A549 (cell line): ENCODE data around the gene NR1D1.

Source experiments
- EP300 ChIP-seq, 2 experiments: fragments of >200 bp; sonication (Bioruptor Twin); formaldehyde crosslinking; IDR thresholded peaks; 2 replicates in 1 of 2; 3 replicates in 1 of 2; pipeline ENCODE4 v1.6.1; 2016 to 2017
- MYC ChIP-seq: IDR thresholded peaks from 2 replicates; pipeline ENCODE4 v1.6.1; 2012; ENCODE audit warnings: mild to moderate bottlenecking, inconsistent platforms, low read length, improper control_type of control experiment, borderline replicate concordance
- TF ChIP-seq, protein P1 (sequence below): fragments of >200 bp; sonication (Bioruptor Twin); formaldehyde crosslinking; IDR thresholded peaks from 3 replicates; pipeline ENCODE4 v1.5.1; 2016

DNA sequence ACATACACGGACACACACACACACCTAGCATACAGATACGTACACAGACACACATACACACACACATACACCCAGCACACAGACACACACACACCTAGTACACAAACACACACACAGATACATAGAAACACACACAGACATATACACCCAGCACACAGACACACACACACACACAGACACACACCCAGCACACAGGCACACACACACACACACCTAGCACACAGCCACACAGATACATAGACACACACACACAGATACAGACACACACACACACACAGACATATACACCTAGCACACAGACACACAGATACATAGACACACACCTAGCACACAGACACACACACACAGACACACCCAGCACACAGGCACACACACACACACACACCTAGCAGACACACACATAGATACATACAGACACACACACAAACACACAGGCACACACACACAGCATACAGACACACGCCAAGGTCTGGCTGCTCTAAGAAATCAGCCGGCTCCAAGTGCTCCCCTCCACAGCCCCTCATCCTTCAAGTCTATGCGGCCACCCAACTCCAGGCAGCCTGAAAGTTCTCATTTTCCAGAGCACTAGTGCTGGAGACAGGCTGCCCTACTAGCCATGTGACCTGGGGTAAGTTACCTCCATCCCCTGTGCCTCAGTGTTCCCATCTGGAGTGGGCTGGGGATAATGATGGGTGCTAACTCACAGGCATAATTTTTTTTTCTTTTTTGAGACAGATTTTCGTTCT, 13.2 kb downstream of the NR1D1 start:
- TF ChIP-seq, protein P1, sequence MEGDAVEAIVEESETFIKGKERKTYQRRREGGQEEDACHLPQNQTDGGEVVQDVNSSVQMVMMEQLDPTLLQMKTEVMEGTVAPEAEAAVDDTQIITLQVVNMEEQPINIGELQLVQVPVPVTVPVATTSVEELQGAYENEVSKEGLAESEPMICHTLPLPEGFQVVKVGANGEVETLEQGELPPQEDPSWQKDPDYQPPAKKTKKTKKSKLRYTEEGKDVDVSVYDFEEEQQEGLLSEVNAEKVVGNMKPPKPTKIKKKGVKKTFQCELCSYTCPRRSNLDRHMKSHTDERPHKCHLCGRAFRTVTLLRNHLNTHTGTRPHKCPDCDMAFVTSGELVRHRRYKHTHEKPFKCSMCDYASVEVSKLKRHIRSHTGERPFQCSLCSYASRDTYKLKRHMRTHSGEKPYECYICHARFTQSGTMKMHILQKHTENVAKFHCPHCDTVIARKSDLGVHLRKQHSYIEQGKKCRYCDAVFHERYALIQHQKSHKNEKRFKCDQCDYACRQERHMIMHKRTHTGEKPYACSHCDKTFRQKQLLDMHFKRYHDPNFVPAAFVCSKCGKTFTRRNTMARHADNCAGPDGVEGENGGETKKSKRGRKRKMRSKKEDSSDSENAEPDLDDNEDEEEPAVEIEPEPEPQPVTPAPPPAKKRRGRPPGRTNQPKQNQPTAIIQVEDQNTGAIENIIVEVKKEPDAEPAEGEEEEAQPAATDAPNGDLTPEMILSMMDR, result no peak
- no peak for TF ChIP-seq MYC
- TF ChIP-seq EP300 (IDR thresholded peaks at IDR 0.05), result no peak
